ENCODE results near the gene DEFB124.
"Not testable (repeated sequence)": the region's sequence is repeated elsewhere in the genome, so short reads cannot be mapped to it uniquely, and the experiment has no call there.

- not testable (repeated sequence) for TF ChIP-seq CTCF, EP300 (IDR thresholded peaks at IDR 0.05)
Observed at GRCh38 chr20:31426891-31427551, 47.9 kb downstream of the DEFB124 start.

Measured in suprapubic skin (tissue), 3 donors.